GF-D8 (cell line): ENCODE data around the gene TRAF3.
"Not testable (repeated sequence)": the region's sequence is repeated elsewhere in the genome, so short reads cannot be mapped to it uniquely, and the experiment has no call there.

Source experiments
- DNase-seq: peaks from one replicate; lab custom pipeline; 2025; lab: John Stamatoyannopoulos, UW

TRAF3 gene

GRCh38 chr14:102923925-102924486 lies 146.8 kb downstream of the TRAF3 start:
- DNase-seq: no peak

- no peak for DNase-seq
These were observed 147.7 kb downstream of the TRAF3 start for GRCh38 chr14:102924632-102925588.

GRCh38 chr14:102925646-102926045 lies 148.4 kb downstream of the TRAF3 start:
- DNase-seq: no peak

- DNase-seq: no peak
These were observed 148.9 kb downstream of the TRAF3 start for GRCh38 chr14:102926104-102926503.

- not testable (repeated sequence) for DNase-seq
These were observed 149.6 kb downstream of the TRAF3 start for GRCh38 chr14:102926840-102927239.

- DNase-seq: no peak
These were observed 150.2 kb downstream of the TRAF3 start for GRCh38 chr14:102927346-102927877.

GRCh38 chr14:102927878-102928411 lies 150.7 kb downstream of the TRAF3 start:
- peak; percentile 9 for DNase-seq

- DNase-seq: peak; percentile 37
These were observed 151.4 kb downstream of the TRAF3 start for GRCh38 chr14:102928412-102929240.

GRCh38 chr14:102929241-102930137 lies 152.2 kb downstream of the TRAF3 start:
- DNase-seq: no peak

- DNase-seq: no peak
These were observed 153.0 kb downstream of the TRAF3 start for GRCh38 chr14:102930138-102930752.

- no peak for DNase-seq
These were observed 153.7 kb downstream of the TRAF3 start for GRCh38 chr14:102930753-102931579.

- DNase-seq: no peak
These were observed 154.5 kb downstream of the TRAF3 start for GRCh38 chr14:102931580-102932285.

- no peak for DNase-seq
These were observed 155.4 kb downstream of the TRAF3 start for GRCh38 chr14:102932484-102933248.

GRCh38 chr14:102933618-102934231 lies 156.5 kb downstream of the TRAF3 start:
- DNase-seq: no peak

- no peak for DNase-seq
These were observed 158.5 kb downstream of the TRAF3 start for GRCh38 chr14:102935756-102936155.

GRCh38 chr14:102937331-102938175 lies 160.3 kb downstream of the TRAF3 start:
- DNase-seq: no peak

- no peak for DNase-seq
These were observed 160.9 kb downstream of the TRAF3 start for GRCh38 chr14:102938191-102938590.
